Neural progenitor cell (in vitro differentiated cells): Measurements from ENCODE around the gene OAS3.

ENCODE experiments used
- CTCF ChIP-seq: fragments of 200-600 bp; sonication (generic); IDR thresholded peaks from 2 replicates; pipeline ENCODE4 v1.5.1; 2017; ENCODE audit warnings: antibody characterized with exemption, mild to moderate bottlenecking
- EZH2 ChIP-seq: fragments of 200-600 bp; sonication (generic); IDR thresholded peaks from 2 replicates; pipeline ENCODE4 v1.6.1; 2017; ENCODE audit warnings: antibody characterized with exemption, mild to moderate bottlenecking, moderate library complexity

- no peak for TF ChIP-seq CTCF
- TF ChIP-seq EZH2 = no peak
These were observed 25.1 kb upstream of the OAS3 start for GRCh38 chr12:112913038-112913688.
